Ishikawa (cell line): ENCODE results near the gene DDX39A.
A peak's percentile ranks its signal among the peaks of the same experiment; 100 is the strongest.

Experiments
- CEBPB ChIP-seq: IDR thresholded peaks from 2 replicates; pipeline ENCODE4 v1.6.1; 2012
- CREB1 ChIP-seq: IDR thresholded peaks from 2 replicates; pipeline ENCODE4 v1.6.1; 2012; ENCODE audit warnings: low read depth
- EGR1 ChIP-seq: IDR thresholded peaks from 2 replicates; pipeline ENCODE4 v1.6.1; 2012
- EP300 ChIP-seq: IDR thresholded peaks from 2 replicates; pipeline ENCODE4 v1.6.1; 2012; ENCODE audit warnings: borderline replicate concordance
- FOXM1 ChIP-seq: IDR thresholded peaks from 2 replicates; pipeline ENCODE4 v1.6.1; 2012; ENCODE audit warnings: low read depth, borderline replicate concordance
- NFIC ChIP-seq: IDR thresholded peaks from 2 replicates; pipeline ENCODE4 v1.6.1; 2012
- RAD21 ChIP-seq: IDR thresholded peaks from 2 replicates; pipeline ENCODE4 v1.6.1; 2012; ENCODE audit warnings: low read depth
- REST ChIP-seq: IDR thresholded peaks from 2 replicates; pipeline ENCODE4 v1.6.1; 2012; ENCODE audit warnings: low read depth, mild to moderate bottlenecking
- TAF1 ChIP-seq: IDR thresholded peaks from 2 replicates; pipeline ENCODE4 v1.6.1; 2012; ENCODE audit warnings: low read depth, mild to moderate bottlenecking
- TCF12 ChIP-seq: IDR thresholded peaks from 2 replicates; pipeline ENCODE4 v1.6.1; 2012; ENCODE audit warnings: low read depth
- TEAD4 ChIP-seq: IDR thresholded peaks from 2 replicates; pipeline ENCODE4 v1.6.1; 2012
- USF1 ChIP-seq: IDR thresholded peaks from 2 replicates; pipeline ENCODE4 v1.6.1; 2012
- YY1 ChIP-seq: IDR thresholded peaks from 2 replicates; pipeline ENCODE4 v1.6.1; 2012; ENCODE audit warnings: low read depth
- ZBTB7A ChIP-seq: IDR thresholded peaks from 2 replicates; pipeline ENCODE4 v1.6.1; 2012; ENCODE audit warnings: low read depth
- TF ChIP-seq, protein P1 (sequence below): IDR thresholded peaks from 2 replicates; pipeline ENCODE4 v1.6.1; 2012

DDX39A gene

DNA sequence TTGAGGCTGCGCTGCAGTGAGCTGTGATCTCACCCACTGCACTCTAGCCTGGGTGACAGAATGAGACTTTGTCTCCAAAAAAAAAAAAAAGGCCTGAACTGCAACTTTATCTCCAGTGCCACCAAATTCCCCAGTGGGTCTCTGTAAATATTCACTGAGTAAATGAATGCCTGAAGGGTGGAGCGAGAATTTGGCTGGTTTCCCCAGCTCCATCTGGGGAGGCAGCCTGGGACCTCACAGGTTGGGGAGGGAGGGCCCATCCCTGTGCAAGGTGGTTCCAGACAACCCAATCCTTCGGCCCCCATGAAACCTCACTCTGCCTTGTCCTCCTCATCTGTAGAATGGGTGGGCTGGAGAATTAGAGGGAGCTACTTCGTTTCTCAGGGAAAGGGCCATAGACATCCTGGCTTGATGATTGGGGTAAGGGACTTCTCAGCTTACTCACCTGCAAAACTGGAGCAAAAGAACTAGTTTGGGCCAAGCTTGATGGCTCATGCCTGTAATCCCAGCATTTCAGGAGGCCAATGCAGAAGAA, 9.8 kb upstream of the DDX39A start:
- TF ChIP-seq ZBTB7A (no peak), CEBPB (no peak), EGR1 (no peak), REST (no peak), USF1 (no peak), YY1 (no peak), NFIC (no peak), TCF12 (no peak), TEAD4 (no peak), EP300 (no peak), TAF1 (no peak), FOXM1 (no peak)
- TF ChIP-seq, protein P1, sequence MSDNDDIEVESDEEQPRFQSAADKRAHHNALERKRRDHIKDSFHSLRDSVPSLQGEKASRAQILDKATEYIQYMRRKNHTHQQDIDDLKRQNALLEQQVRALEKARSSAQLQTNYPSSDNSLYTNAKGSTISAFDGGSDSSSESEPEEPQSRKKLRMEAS = no peak

- TF ChIP-seq FOXM1 (no peak), CREB1 (no peak), ZBTB7A (no peak), NFIC (no peak)
- TF ChIP-seq, protein P1 = no peak
Observed at GRCh38 chr19:14427461-14427860, 8.3 kb upstream of the DDX39A start.

DNA sequence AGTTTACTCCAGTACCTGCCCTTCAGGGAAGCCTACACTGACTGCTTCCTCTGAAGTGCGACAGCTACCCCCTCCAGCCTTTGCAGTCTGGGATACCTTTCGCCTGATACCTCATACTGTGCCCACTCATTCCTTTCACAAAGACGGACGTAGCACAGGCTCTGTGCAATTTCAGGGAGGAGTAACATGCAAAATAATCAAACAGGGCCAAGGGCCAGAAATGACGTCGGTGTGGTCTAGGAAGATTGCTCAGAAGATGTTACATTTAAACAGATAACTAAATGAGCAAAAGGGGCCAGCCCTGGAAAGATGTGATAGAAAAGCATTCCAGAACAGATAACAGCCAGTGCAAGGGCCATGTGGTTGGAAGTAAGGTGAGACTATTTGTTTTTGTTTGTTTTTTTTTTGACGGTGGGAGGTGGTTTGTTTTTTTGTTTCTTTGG, 6.6 kb upstream of the DDX39A start:
- TF ChIP-seq REST (no peak), CEBPB (no peak), RAD21 (no peak), USF1 (no peak), TAF1 (no peak), YY1 (no peak), NFIC (no peak), EP300 (no peak), CREB1 (no peak), EGR1 (no peak), FOXM1 (no peak), ZBTB7A (no peak)
- TF ChIP-seq, protein P1 = no peak

DNA sequence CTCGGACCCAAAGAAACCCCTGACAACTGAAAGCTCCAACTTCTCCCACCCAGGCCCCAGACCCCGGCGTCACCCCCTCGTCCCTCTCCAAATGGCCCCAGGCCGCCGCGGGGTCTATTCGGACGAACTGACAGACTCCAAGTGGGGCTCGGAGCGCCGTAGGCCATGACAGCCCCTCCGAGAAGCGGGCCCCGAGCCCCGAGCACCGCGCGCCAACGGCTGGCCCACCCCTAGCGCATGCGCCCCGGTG, 360 bp downstream of the DDX39A start:
- TF ChIP-seq, protein P1 = no peak
- 0 out of 2 replicates have a peak, but pooled peaks have one; percentile 29 for TF ChIP-seq YY1
- TF ChIP-seq ZBTB7A = peak; percentile 83
- TF ChIP-seq NFIC = 0 out of 2 replicates have a peak, but pooled peaks have one; percentile 7
- no peak for TF ChIP-seq TAF1
- no peak for TF ChIP-seq CEBPB

DNA sequence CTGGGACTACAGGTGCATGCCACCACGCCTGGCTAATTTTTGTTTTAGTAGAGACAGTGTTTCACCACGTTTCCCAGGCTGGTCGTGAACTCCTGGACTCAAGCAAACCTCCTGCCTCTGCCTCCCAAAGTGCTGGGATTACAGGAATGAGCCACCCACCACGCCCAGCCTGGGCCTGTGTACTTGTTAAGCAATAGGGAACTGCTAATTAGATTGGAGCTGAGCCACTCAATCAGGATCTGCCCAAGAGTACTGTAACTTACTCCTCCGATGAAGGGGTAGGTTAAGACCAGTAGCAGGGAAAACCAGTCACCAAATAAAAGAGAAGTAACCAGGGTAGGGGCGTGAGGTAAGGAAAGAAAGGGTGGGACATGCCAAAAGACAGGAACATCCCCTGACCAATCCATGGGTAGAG, 2.3 kb downstream of the DDX39A start:
- TF ChIP-seq REST (no peak), USF1 (no peak), EP300 (no peak), ZBTB7A (no peak), YY1 (no peak), NFIC (no peak), TEAD4 (no peak)
- TF ChIP-seq, protein P1 = no peak
